ENCODE results near the gene DNAJB12.
A peak's percentile ranks its signal among the peaks of the same experiment; 100 is the strongest.

The DNAJB12 gene

GRCh38 chr10:72315611-72316385, 38.9 kb downstream of the DNAJB12 start:
- Histone ChIP-seq H3K79me2 (ENCODE audit: insufficient read depth, low read length) (peaks cover 9% of the 10 kb centered on the region), H3K27ac (ENCODE audit: low read length) (peak overlapping the region; percentile 95), H3K4me3 (ENCODE audit: low read depth in 1 of 2, low read length in 2 of 2) (no peak overlapping the region), H2AFZ (ENCODE audit: low read depth, low read length) (no peak overlapping the region), H3K4me1 (ENCODE audit: insufficient read depth, low read length) (peaks cover 55% of the 10 kb centered on the region), H4K20me1 (ENCODE audit: insufficient read depth, low read length) (no peaks in the 10 kb centered on the region), H3K36me3 (ENCODE audit: insufficient read depth, low read length) (no peaks in the 10 kb centered on the region), H3K9ac (ENCODE audit: low read depth, low read length) (peak overlapping the region; percentile 29; the same call in 1 of the 2 replicates), H3K4me2 (ENCODE audit: insufficient read depth, low read length) (no peak overlapping the region), H3K9me3 (ENCODE audit: insufficient read depth, low read length, severe bottlenecking) (no peaks in the 10 kb centered on the region), H3K27me3 (ENCODE audit: insufficient read depth, low read length, poor library complexity) (no peaks in the 10 kb centered on the region)
- ATAC-seq (ENCODE audit: insufficient read depth, low read depth), result no peak
- no peak for DNase-seq
- no peak for TF ChIP-seq EZH2 (IDR thresholded peaks at IDR 0.05; ENCODE audit: borderline replicate concordance, low read depth, low read length, severe bottlenecking)
- TF ChIP-seq, protein P1, sequence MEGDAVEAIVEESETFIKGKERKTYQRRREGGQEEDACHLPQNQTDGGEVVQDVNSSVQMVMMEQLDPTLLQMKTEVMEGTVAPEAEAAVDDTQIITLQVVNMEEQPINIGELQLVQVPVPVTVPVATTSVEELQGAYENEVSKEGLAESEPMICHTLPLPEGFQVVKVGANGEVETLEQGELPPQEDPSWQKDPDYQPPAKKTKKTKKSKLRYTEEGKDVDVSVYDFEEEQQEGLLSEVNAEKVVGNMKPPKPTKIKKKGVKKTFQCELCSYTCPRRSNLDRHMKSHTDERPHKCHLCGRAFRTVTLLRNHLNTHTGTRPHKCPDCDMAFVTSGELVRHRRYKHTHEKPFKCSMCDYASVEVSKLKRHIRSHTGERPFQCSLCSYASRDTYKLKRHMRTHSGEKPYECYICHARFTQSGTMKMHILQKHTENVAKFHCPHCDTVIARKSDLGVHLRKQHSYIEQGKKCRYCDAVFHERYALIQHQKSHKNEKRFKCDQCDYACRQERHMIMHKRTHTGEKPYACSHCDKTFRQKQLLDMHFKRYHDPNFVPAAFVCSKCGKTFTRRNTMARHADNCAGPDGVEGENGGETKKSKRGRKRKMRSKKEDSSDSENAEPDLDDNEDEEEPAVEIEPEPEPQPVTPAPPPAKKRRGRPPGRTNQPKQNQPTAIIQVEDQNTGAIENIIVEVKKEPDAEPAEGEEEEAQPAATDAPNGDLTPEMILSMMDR (IDR thresholded peaks at IDR 0.05; ENCODE audit: borderline replicate concordance, extremely low read depth, low read length, poor library complexity, severe bottlenecking), result no peak

- Histone ChIP-seq H3K27ac (ENCODE audit: low read length) (peak overlapping the region; percentile 95), H3K4me3 (ENCODE audit: low read depth in 1 of 2, low read length in 2 of 2) (no peak overlapping the region), H4K20me1 (ENCODE audit: insufficient read depth, low read length) (no peaks in the 10 kb centered on the region), H2AFZ (ENCODE audit: low read depth, low read length) (no peak overlapping the region), H3K9me3 (ENCODE audit: insufficient read depth, low read length, severe bottlenecking) (no peaks in the 10 kb centered on the region), H3K4me2 (ENCODE audit: insufficient read depth, low read length) (no peak overlapping the region), H3K36me3 (ENCODE audit: insufficient read depth, low read length) (no peaks in the 10 kb centered on the region), H3K9ac (ENCODE audit: low read depth, low read length) (no peak overlapping the region), H3K27me3 (ENCODE audit: insufficient read depth, low read length, poor library complexity) (no peaks in the 10 kb centered on the region), H3K4me1 (ENCODE audit: insufficient read depth, low read length) (peaks cover 55% of the 10 kb centered on the region), H3K79me2 (ENCODE audit: insufficient read depth, low read length) (peaks cover 9% of the 10 kb centered on the region)
- ATAC-seq (ENCODE audit: insufficient read depth, low read depth) (no peak), DNase-seq (no peak)
- TF ChIP-seq, protein P1 (IDR thresholded peaks at IDR 0.05; ENCODE audit: borderline replicate concordance, extremely low read depth, low read length, poor library complexity, severe bottlenecking), result no peak
- TF ChIP-seq EZH2 (IDR thresholded peaks at IDR 0.05; ENCODE audit: borderline replicate concordance, low read depth, low read length, severe bottlenecking), result no peak
Measured at GRCh38 chr10:72315054-72315453, 39.7 kb downstream of the DNAJB12 start.

- H3K36me3 ChIP-seq (ENCODE audit: insufficient read depth, low read length), result no peaks in the 10 kb centered on the region
- no peak overlapping the region for H3K4me2 ChIP-seq (ENCODE audit: insufficient read depth, low read length)
- H3K4me1 ChIP-seq (ENCODE audit: insufficient read depth, low read length), result peaks cover 57% of the 10 kb centered on the region
- H3K27ac ChIP-seq (ENCODE audit: low read length), result no peak overlapping the region
- no peaks in the 10 kb centered on the region for H3K9me3 ChIP-seq (ENCODE audit: insufficient read depth, low read length, severe bottlenecking)
- no peak overlapping the region for H3K4me3 ChIP-seq (ENCODE audit: low read depth in 1 of 2, low read length in 2 of 2)
- H4K20me1 ChIP-seq (ENCODE audit: insufficient read depth, low read length), result no peaks in the 10 kb centered on the region
- TF ChIP-seq EZH2 (IDR thresholded peaks at IDR 0.05; ENCODE audit: borderline replicate concordance, low read depth, low read length, severe bottlenecking), result no peak
- TF ChIP-seq, protein P1 (IDR thresholded peaks at IDR 0.05; ENCODE audit: borderline replicate concordance, extremely low read depth, low read length, poor library complexity, severe bottlenecking), result no peak
- no peak for ATAC-seq (ENCODE audit: insufficient read depth, low read depth)
- H3K79me2 ChIP-seq (ENCODE audit: insufficient read depth, low read length), result peaks cover 9% of the 10 kb centered on the region
- no peak overlapping the region for H3K9ac ChIP-seq (ENCODE audit: low read depth, low read length)
- DNase-seq, result no peak
- H3K27me3 ChIP-seq (ENCODE audit: insufficient read depth, low read length, poor library complexity), result no peaks in the 10 kb centered on the region
- no peak overlapping the region for H2AFZ ChIP-seq (ENCODE audit: low read depth, low read length)
Measured at GRCh38 chr10:72314263-72314662, 40.5 kb downstream of the DNAJB12 start.
